Stimulated activated CD4-positive, alpha-beta T cell treated with anti-CD3 and anti-CD28 coated beads, Interleukin-1b, Interleukin-23, amount 100 ng/mL, for 4 hours (primary cell): ENCODE data around the gene RAB34.

Source experiments
- DNase-seq, 2 donors: peaks; one replicate each; pipeline ENCODE4 v3.0.0-alpha.2; 2020; ENCODE audit warnings: low read depth in 2 of 2

RAB34 gene

GRCh38 chr17:28717578-28718332, at the start of gene RAB34:
RAB34 (minus strand) TSS chr17:28717868; CDS start chr17:28717266, 602 bp downstream.
- DNase-seq: peak in 1 of 2 donors; percentile 39

- DNase-seq: no peak
Measured at GRCh38 chr17:28765038-28765437, 47.4 kb upstream of the RAB34 start.

GRCh38 chr17:28763804-28764266, 46.2 kb upstream of the RAB34 start:
- DNase-seq: peak; percentile 65 to 73

GRCh38 chr17:28763137-28763799, 45.6 kb upstream of the RAB34 start:
- DNase-seq: no peak

- no peak for DNase-seq
Measured at GRCh38 chr17:28760601-28761562, 43.2 kb upstream of the RAB34 start.

GRCh38 chr17:28759256-28759865, 41.7 kb upstream of the RAB34 start:
- DNase-seq: no peak

GRCh38 chr17:28758411-28759121, 40.9 kb upstream of the RAB34 start:
- DNase-seq: no peak

GRCh38 chr17:28756049-28756804, 38.6 kb upstream of the RAB34 start:
- DNase-seq: no peak

GRCh38 chr17:28755486-28755885, 37.8 kb upstream of the RAB34 start:
- DNase-seq: no peak

GRCh38 chr17:28751600-28752366, 34.1 kb upstream of the RAB34 start:
- DNase-seq: no peak

GRCh38 chr17:28750178-28751047, 32.7 kb upstream of the RAB34 start:
- peak; percentile 81 for DNase-seq

GRCh38 chr17:28749516-28750177, 32.0 kb upstream of the RAB34 start:
- no peak for DNase-seq

GRCh38 chr17:28748852-28749515, 31.3 kb upstream of the RAB34 start:
- DNase-seq: no peak

- DNase-seq: no peak
Measured at GRCh38 chr17:28747801-28748750, 30.4 kb upstream of the RAB34 start.

GRCh38 chr17:28747051-28747691, 29.5 kb upstream of the RAB34 start:
- no peak for DNase-seq

- DNase-seq: no peak
Measured at GRCh38 chr17:28746611-28747050, 29.0 kb upstream of the RAB34 start.
